Activated CD8-positive, alpha-beta memory T cell treated with anti-CD3 and anti-CD28 coated beads for 48 hours (primary cell): Measurements from ENCODE around the gene EIF2AK3.
"Not testable (repeated sequence)": the region's sequence is repeated elsewhere in the genome, so short reads cannot be mapped to it uniquely, and the experiment has no call there.

Experiments
- DNase-seq, 3 experiments: peaks; one replicate each; pipeline ENCODE4 v3.0.0-alpha.2; 2020; ENCODE audit warnings: low read depth in 2 of 3, low spot score in 2 of 3

The EIF2AK3 gene

GRCh38 chr2:88599527-88599926 is 27.7 kb downstream of the EIF2AK3 start:
- no peak for DNase-seq

GRCh38 chr2:88597168-88597567 is 30.1 kb downstream of the EIF2AK3 start:
- no peak for DNase-seq

GRCh38 chr2:88596141-88596830 is 31.0 kb downstream of the EIF2AK3 start:
- no peak for DNase-seq

- DNase-seq: no peak
Observed at GRCh38 chr2:88591698-88592097, 35.6 kb downstream of the EIF2AK3 start.

GRCh38 chr2:88590998-88591613 is 36.2 kb downstream of the EIF2AK3 start:
- DNase-seq: no peak

GRCh38 chr2:88585969-88586368 is 41.3 kb downstream of the EIF2AK3 start:
- no peak for DNase-seq

- DNase-seq: no peak
Observed at GRCh38 chr2:88582030-88582429, 45.2 kb downstream of the EIF2AK3 start.

- DNase-seq: no peak
Observed at GRCh38 chr2:88580088-88580487, 47.2 kb downstream of the EIF2AK3 start.

- DNase-seq: no peak
Observed at GRCh38 chr2:88575630-88576029, 51.6 kb downstream of the EIF2AK3 start.

GRCh38 chr2:88575051-88575450 is 52.2 kb downstream of the EIF2AK3 start:
- no peak for DNase-seq

- DNase-seq: no peak
Observed at GRCh38 chr2:88574445-88574844, 52.8 kb downstream of the EIF2AK3 start.

GRCh38 chr2:88568179-88568578 is 59.1 kb downstream of the EIF2AK3 start:
- DNase-seq: no peak

GRCh38 chr2:88564402-88564801 is 62.9 kb downstream of the EIF2AK3 start:
- no peak for DNase-seq

GRCh38 chr2:88563129-88563528 is 64.1 kb downstream of the EIF2AK3 start:
- DNase-seq: no peak

- DNase-seq: no peak
Observed at GRCh38 chr2:88561646-88562388, 65.4 kb downstream of the EIF2AK3 start.

- DNase-seq: no peak
Observed at GRCh38 chr2:88560619-88561307, 66.5 kb downstream of the EIF2AK3 start.

- DNase-seq: no peak
Observed at GRCh38 chr2:88557290-88557689, 70.0 kb downstream of the EIF2AK3 start.

GRCh38 chr2:88556026-88556425 is 71.2 kb downstream of the EIF2AK3 start:
- no peak for DNase-seq

GRCh38 chr2:88554189-88554588 is 73.1 kb downstream of the EIF2AK3 start:
- DNase-seq: no peak

- DNase-seq: no peak
Observed at GRCh38 chr2:88549616-88550292, 77.5 kb downstream of the EIF2AK3 start.

GRCh38 chr2:88546291-88546690 is 81.0 kb downstream of the EIF2AK3 start:
- not testable (repeated sequence) for DNase-seq
